MCF 10A (cell line): ENCODE results near the gene STEEP1. TPM values are rescaled to one million over a fixed set of nuclear protein-coding genes. Genes with fewer than 3 reads are reported as not detected.

Experiments
- BruUV-seq: library from RNA; stranded (reverse); fragments of 400-500 nt; replicated peaks from 2 replicates; lab custom pipeline; 2021; lab: Mats Ljungman, UMichigan
- CTCF ChIA-PET: fragments of 300-600 bp; sonication (Branson Sonifier 250); formaldehyde crosslinking; extraction: SDS; loops from one replicate; lab custom pipeline; 2021; ENCODE audit warnings: antibody characterized with exemption, inconsistent platforms; lab: Yijun Ruan, JAX
- POLR2A ChIA-PET: fragments of 300-600, 350-650 bp; sonication (Branson Sonifier 250); formaldehyde crosslinking; extraction: SDS; loops from one replicate; lab custom pipeline; 2020; ENCODE audit warnings: antibody characterized with exemption, inconsistent platforms; lab: Yijun Ruan, JAX
- DNase-seq: peaks from one replicate; pipeline ENCODE4 v3.0.0-alpha.2; 2018; ENCODE audit not compliant: unreplicated experiment
- H3K27ac Mint-ChIP-seq: one replicate; pipeline ENCODE4 v1.8.0; 2022; ENCODE audit warnings: mild to moderate bottlenecking, low read depth, mixed read lengths; ENCODE audit not compliant: unreplicated experiment
- H3K27me3 Mint-ChIP-seq: one replicate; pipeline ENCODE4 v1.8.0; 2022; ENCODE audit warnings: mixed read lengths; ENCODE audit not compliant: insufficient read depth, unreplicated experiment
- H3K36me3 Mint-ChIP-seq: one replicate; pipeline ENCODE4 v1.8.0; 2022; ENCODE audit warnings: mild to moderate bottlenecking, moderate library complexity, mixed read lengths; ENCODE audit not compliant: insufficient read depth, unreplicated experiment
- H3K4me1 Mint-ChIP-seq: one replicate; pipeline ENCODE4 v1.8.0; 2022; ENCODE audit warnings: mixed read lengths; ENCODE audit not compliant: insufficient read depth, unreplicated experiment
- H3K4me3 Mint-ChIP-seq: one replicate; pipeline ENCODE4 v1.8.0; 2022; ENCODE audit warnings: mild to moderate bottlenecking, moderate library complexity, mixed read lengths; ENCODE audit not compliant: unreplicated experiment
- H3K9me3 Mint-ChIP-seq: one replicate; pipeline ENCODE4 v1.8.0; 2022; ENCODE audit warnings: mixed read lengths; ENCODE audit not compliant: unreplicated experiment
- CTCF ChIP-seq: fragments of 200-600 bp; IDR thresholded peaks from one replicate; pipeline ENCODE4 v1.8.0; 2022; ENCODE audit warnings: antibody characterized with exemption, mild to moderate bottlenecking; ENCODE audit not compliant: unreplicated experiment
- intact Hi-C: fragments of 100-400 bp; cut with micrococcal nuclease; formaldehyde crosslinking; loops from 2 replicates; pipeline ENCODE4 v1.14.1; 2022
- total RNA-seq: library from RNA; stranded (reverse); gene quantifications from 2 replicates; pipeline ENCODE4 v1.2.3, GENCODE V29; 2022

Gene STEEP1
- total RNA-seq, 1 experiment from 2014 or later: 23.6 TPM

GRCh38 chrX:119503484-119503861, 61.7 kb downstream of the STEEP1 start:
- ChIA-PET POLR2A (interaction anchor here (0.6 to 2.6 kb wide), 13 partner anchors 9 to 288 kb away, joined by 3 to 61 read pairs (median 4); partner anchors contain the start of genes NKRF, RPL39 and SLC25A5), CTCF (interaction anchor here (0.6 to 19.2 kb wide), 5 partner anchors 8 to 1146 kb away, joined by 3 to 485 read pairs (median 4); no protein-coding TSS in a partner anchor)
- Mint-ChIP-seq H3K36me3 (no peaks in the 10 kb centered on the region), H3K9me3 (no peaks in the 10 kb centered on the region), H3K4me1 (peaks cover 22% of the 10 kb centered on the region), H3K27ac (peak overlapping the region; percentile 3), H3K4me3 (no peak overlapping the region), H3K27me3 (no peaks in the 10 kb centered on the region)
- BruUV-seq: no TSS peak
- TF ChIP-seq CTCF: no peak
- intact Hi-C loops: no loop called here
- DNase-seq: peak; percentile 87

GRCh38 chrX:119502727-119503483, 62.3 kb downstream of the STEEP1 start:
- POLR2A ChIA-PET: interaction anchor here (0.6 to 2.6 kb wide), 13 partner anchors 9 to 289 kb away, joined by 3 to 61 read pairs (median 4); partner anchors contain the start of genes NKRF, RPL39 and SLC25A5
- Mint-ChIP-seq H3K27ac (peak overlapping the region; percentile 3), H3K4me1 (peaks cover 22% of the 10 kb centered on the region), H3K9me3 (no peaks in the 10 kb centered on the region), H3K36me3 (no peaks in the 10 kb centered on the region), H3K4me3 (no peak overlapping the region), H3K27me3 (no peaks in the 10 kb centered on the region)
- no TSS peak for BruUV-seq
- DNase-seq: peak; percentile 79
- no peak for TF ChIP-seq CTCF
- intact Hi-C loops: no loop called here
- CTCF ChIA-PET: interaction anchor here (0.6 to 19.2 kb wide), 5 partner anchors 9 to 1145 kb away, joined by 3 to 485 read pairs (median 4); no protein-coding TSS in a partner anchor

DNA sequence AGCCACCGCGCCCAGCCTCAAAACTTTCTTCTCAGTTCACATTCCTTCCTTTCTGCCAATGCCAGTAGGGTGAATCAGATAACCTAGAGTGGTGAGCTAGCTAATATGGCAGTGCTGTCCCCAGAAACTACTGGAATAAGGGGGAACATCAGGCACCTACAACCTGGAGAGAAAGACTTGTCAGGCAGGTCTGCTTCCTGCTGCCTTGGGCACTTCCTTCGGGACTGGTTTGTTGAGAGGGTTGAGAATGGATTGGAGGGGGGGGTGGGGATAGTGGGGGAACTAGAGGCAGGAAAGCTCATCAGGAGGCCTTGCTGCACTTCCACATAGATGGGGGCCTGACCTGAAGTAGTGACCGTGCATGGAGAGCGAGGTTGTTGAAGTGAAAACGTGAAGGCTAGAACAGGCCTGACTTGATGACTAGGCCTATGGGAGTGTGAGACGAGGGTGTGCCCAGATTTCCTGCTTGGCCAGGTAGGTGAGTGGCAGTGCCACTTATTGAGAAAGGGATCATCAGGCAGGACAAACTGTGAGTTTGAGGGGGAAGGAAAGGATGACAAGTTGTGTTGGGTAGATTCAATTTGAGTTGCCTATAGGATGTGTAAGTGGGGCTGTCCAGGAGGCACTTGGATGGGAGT, 63.6 kb downstream of the STEEP1 start:
- Mint-ChIP-seq H3K27me3 (no peaks in the 10 kb centered on the region), H3K9me3 (no peaks in the 10 kb centered on the region), H3K4me3 (no peak overlapping the region), H3K27ac (peak overlapping the region; percentile 3), H3K4me1 (peaks cover 22% of the 10 kb centered on the region), H3K36me3 (no peaks in the 10 kb centered on the region)
- ChIA-PET CTCF (interaction anchor here (0.5 to 19.7 kb wide), 4 partner anchors 6 to 1125 kb away, joined by 3 to 485 read pairs (median 244); no protein-coding TSS in a partner anchor), POLR2A (no interaction called here)
- TF ChIP-seq CTCF: no peak
- no peak for DNase-seq
- BruUV-seq: no TSS peak
- intact Hi-C loops: no loop called here
